ENCODE results near the gene RBM47.
"Not testable (repeated sequence)": the region's sequence is repeated elsewhere in the genome, so short reads cannot be mapped to it uniquely, and the experiment has no call there.

Gene RBM47

DNA sequence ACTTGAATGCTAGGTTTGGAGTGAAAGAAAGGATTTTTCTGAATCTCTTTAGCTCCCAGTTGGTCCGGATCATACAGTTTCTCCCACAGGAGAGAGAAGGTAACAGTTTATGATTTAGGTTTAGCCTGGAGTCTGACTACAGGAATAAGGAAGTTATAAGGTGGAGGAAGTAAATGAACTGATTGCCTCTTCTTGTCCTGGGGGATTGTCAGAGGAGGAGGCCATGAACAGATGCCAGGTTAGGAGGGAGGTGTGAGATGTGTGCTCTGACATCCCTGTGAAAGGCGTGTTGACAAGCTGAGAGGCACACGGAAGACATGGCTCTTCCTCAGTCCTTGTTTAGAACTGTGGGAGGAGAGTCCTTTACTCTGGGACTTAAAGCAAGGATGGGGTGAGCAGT, 230.1 kb downstream of the RBM47 start:
- no peak for DNase-seq

DNA sequence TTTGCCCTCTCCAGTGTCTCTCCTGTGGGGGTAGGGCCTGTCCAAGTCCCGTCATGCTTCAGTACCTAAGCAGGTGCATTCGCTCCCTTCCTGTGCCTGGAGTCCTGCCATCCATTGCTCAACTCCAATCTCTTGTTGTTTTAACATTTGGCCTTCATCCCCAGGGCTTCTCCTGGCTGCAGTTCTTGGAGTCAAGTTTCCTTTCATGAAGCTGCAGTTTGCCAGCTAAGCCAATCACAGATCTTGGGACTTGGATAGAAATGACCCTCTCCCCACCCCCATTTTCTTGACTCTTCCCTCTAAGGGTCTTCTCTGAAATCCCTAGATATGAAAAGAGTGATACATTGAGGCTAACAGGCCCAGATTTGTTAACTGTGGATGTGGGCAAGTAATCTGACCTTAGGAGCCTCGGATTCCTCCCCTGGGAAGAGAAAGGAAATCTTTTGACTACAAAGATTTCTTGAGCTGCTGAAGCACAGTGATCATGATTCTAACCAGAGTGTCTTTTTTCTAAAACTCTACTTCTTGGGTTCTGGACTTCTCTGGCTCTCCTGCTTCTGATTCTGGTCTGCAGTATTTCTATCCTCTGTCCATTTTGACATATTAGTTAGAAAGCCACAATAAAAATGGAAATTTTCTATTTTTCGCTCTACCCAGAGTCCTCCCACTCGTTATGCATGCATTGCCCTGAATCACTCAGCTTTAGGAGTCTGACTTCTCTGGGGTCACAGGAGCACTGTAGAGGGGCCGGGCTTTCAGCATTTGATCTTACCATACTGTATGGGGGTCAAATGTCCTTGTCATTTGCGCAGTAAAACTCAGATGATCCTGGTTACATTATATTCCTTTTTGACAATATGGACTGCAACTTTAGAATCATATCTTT, 233.5 kb downstream of the RBM47 start:
- no peak for DNase-seq

DNA sequence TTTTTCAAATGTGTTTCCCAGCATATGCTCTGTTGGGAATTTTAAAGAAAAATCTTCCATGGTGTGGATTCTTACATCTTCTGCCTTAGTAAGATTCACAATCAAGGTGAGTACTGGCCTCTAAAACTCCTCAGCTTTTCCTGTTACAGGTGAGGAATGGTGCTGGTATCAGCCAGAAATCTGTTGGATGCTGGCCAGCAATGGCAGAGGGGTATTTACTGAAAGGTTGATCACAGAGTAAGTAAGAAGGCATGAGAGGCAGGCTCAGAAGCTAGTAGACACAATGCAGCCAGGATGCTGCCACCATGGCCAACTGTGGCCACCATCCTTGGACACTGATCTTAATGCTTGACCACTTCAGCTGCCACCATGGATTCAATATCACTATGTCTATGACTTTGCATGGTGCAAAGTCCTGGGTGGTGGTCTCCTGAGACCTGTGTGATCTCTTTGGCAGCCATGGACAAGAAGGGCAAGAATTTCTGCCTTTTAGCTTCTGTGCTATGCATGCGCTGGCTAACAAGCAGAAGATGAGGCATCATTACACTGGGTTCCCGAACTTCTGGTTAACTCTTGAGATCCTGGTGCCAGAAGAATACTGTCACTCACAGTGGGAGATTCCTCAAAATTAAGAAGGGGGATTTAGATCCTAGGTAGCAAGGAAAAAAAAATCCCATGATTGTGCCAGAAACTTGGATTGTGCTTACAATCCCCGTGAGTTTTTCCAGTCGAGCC, 234.3 kb downstream of the RBM47 start:
- DNase-seq, result no peak

DNA sequence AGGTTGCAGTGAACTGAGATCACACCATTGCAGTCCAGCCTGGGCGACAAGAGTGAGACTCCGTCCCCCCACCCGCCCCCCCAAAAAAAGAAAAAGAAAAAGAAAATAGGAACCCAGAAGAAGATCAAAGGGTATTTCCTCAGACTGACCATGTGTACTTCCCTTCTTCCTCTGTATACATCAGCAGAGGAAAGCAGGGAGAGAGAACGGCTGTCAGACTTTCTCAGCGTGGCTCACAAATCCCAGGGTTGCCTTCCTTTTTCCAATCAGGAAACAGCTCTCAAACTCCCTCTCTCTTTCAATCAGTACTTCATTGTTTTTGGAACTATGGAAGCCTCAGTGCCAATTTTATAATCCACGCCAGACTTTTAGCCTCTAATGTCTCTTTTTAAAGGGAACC, 235.4 kb downstream of the RBM47 start:
- no peak for DNase-seq

DNA sequence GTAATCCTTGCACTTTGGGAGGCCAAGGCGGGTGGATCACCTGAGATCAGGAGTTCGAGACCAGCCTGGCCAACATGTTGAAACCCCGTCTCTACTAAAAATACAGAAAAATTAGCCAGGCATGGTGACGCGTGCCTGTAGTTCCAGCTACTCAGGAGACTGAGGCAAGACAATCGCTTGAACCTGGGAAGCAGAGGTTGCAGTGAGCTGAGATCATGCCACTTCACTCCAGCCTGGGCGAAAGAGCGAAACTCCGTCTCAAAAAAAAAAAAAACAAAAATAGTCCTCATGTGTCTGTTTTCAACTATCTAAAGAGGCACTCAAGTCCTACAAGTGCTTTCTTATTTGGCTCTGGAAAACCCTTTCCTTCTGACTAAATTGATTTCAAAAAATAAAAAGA, 237.4 kb downstream of the RBM47 start:
- DNase-seq, result not testable (repeated sequence)

DNA sequence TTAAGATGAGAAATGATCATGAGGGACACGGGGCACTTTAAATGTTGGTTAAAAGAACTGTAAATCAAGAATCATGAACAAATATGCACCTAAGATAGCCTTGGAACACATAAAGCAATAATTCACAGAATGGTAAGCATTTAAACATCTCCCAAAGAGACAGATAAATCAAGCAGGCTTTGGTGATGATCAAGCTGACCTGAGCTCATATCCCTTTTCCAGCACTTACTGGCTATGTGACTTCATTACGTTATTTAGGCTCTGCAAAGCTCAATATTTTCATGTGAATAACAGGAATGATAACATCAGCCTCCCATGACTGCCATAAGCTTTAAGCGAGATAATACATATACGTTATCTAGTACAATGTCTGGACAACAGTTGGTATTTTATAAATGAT, 239.7 kb downstream of the RBM47 start:
- DNase-seq, result no peak

DNA sequence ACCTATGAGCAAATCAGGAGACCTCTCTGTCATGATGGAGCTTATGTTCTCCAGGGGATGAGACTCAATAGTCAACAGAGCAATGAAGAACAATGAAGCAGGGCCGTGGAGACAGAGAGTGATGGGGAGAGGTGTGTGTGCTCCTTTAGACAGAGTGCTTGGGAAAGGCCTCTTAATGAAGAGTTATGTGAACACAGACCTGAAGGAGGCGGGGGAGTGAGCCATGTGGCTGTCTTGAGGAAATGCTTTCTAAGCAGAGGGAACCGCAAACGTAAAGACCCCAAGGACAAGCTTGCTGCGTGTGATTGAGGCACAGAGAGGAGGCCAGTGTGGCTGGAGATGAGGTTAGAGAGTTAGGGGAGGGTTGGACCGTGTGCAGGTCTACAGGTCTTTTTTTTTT, 241.4 kb downstream of the RBM47 start:
- DNase-seq, result peak; percentile 65

DNA sequence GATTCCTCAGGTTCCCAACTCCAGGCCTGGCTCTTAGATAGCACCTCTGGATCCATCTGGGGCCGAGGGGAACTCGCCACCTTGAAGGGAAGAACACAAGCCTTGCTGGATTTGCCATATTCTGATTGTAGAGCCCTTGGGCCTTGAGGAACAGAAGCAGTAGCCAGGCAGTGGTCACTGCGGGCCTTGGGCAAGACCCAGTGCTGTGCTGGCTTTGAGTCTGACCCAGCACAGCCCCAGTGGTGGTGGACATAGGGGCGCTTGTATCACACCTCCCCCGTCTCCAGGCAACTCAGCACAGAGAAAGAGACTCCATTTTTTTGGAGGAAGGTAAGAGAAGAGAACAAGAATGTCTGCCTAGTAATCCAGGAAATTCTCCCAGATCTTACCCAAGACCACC, 249.0 kb downstream of the RBM47 start:
- no peak for DNase-seq

DNA sequence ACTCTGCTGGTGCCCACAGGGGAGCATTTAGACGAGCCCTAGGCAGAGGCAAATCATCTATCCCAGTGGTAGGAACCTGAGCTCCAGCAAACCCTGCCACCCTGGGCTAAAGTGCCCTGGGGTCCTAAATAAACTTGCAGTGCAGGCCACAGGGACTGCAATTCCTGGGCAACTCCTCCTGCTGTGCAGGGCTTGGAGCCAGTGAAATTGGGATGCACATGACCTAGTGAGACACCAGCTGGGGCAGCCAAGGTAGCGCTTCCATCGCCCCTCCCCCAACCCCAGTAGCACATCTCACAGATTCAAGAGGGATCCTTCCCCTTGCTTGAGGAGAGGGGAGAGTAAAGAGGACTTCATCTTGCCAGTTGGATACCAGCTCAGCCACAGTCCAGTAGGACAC, 250.4 kb downstream of the RBM47 start:
- no peak for DNase-seq

DNA sequence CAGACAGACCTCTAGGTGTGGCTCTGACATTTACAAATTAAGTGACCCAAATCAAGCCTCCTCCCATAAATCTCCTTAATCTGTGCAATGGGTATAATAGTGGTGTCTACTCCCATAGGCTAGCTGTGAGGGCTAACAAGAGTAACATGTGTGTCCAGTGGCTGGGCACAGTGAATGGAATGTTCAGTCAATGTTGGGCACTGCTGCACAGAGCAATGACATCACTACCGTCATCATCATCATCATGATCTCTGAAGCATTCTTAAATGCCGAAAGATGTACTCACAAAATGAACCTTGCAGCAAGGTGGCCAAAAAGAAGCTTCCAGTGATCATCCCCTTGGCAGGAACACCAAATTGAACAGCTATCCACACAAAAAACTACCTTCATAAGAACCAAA, 251.0 kb downstream of the RBM47 start:
- no peak for DNase-seq

DNA sequence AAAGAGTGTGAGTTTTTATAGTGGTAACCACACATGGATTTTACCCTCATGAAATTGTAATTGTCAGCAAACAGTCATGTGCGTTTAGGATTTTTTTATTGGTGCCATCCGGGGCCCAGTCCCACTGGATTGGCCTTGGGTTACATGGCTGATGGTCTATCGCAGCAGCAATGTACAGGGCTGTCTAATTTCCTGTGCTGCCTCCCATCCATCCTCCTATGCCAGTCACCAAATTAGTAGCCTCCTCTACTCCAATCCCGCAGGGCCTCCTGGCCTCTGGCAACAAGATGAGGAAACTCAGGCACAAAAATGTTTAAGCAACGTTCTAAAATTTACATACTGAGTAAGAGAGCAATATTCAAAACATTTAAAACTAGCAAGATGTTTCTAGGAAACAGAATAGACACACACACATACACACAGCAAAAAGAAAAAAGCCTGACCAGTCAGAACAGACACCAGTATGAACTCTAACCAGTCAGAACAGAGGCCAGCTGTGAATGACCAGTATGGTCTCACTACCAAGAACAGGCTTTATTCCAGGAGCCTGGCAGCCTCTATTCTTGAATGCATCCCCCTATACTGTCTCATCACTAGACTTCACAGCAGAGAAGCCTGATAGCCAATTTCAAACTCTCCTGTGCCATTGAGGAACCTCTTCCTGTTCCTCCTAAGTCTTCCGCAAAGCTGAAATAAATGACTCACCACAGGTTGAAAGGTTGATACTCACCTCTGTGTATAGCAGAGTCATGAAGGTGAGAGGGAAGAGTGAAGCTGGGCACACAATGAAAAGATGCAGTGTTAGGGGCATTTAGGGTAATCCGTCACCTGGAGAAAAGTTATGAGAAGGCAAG, 251.9 kb downstream of the RBM47 start:
- no peak for DNase-seq

DNA sequence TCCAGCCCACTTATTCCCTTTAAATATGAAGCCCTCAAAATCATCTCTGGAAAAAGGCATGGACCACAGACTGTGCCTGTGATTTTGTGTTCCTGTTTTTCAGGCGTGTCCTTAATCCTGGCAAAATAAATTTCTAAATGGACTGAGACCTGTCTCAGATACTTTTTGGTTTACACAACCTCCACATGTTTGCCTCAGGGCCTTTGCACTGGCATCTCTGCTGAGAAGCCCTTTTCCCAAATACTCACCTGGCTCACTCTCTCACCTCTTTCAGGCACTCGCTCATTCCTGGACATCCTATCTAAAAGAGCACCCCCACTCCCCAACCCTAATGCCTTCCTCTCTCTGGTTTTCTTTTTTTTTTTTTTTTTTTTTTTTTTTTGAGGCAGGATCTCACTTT, 254.0 kb downstream of the RBM47 start:
- no peak for DNase-seq

DNA sequence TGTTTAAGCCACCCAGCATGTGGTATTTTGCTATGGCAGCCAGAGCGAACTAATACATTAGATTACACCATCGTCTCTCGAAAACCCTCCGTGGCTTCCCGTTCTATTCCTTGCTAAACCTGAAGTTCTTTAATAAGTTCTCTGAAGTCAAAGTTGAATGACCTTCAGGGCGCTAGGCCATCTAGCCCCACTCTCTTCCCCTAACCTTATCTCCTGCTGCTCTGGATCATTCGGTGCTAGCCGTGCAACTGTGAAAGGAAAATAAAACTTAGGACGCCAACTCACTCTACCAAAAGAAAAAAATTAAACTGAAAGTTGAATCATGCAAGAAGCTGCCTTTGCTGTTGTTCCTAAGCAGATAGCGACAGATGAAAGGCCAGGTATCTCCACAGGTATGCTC, 254.6 kb downstream of the RBM47 start:
- DNase-seq, result no peak

DNA sequence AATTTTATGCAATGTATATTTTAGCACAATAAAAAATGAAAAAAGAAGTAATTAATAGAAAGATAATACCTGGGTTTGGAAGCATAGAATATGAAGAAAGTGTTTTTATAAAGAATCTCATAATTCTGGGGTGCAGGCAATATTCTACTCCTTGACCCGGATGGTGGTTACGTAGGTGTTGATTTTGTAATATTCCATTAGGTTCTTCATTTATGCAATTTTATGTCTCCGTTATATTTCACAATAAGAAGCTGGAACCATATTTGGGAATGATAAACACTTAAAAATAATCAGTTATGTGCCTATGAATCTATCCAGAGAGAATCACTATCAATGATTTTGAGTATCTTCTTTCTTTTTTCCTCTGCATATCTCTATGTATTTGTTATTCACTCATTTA, 256.0 kb downstream of the RBM47 start:
- no peak for DNase-seq

Measured in islet precursor cell (in vitro differentiated cells).